GM19099 (cell line): ENCODE data around the gene SCNM1.

Experiments
- POLR2A ChIP-seq: IDR thresholded peaks from 3 replicates; pipeline ENCODE4 v1.6.1; 2011; ENCODE audit warnings: low read depth; ENCODE audit not compliant: insufficient read length; ENCODE audit errors: extremely low read depth

Gene SCNM1

GRCh38 chr1:151198254-151199127, 32.5 kb downstream of the SCNM1 start, which contains the start of gene PIP5K1A:
Gene PIP5K1A, plus strand, starts transcription at chr1:151198552. Its CDS starts 445 bp downstream, at chr1:151198997.
- peak; percentile 80 for TF ChIP-seq POLR2A

- TF ChIP-seq POLR2A: no peak
Measured at GRCh38 chr1:151199873-151200581, 34.1 kb downstream of the SCNM1 start.

DNA sequence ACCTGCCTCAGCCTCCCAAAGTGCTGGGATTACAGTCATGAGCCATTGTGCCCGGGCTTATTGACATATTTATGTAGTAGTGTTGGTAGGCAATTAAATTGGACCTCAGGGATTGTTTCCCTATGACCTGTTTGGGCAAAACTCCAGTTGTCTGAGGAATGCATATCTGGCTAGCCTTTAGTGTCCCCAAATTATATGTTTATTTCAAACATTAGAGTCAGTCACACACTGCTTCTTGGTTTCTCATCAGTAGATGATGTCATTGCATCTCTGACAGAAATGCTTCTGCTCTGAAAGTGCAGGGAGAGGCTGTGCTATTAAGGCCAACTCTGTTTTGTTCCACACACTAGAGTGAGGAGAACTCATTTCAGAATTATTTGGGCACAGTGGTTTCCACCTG, 44.9 kb downstream of the SCNM1 start:
- no peak for TF ChIP-seq POLR2A

DNA sequence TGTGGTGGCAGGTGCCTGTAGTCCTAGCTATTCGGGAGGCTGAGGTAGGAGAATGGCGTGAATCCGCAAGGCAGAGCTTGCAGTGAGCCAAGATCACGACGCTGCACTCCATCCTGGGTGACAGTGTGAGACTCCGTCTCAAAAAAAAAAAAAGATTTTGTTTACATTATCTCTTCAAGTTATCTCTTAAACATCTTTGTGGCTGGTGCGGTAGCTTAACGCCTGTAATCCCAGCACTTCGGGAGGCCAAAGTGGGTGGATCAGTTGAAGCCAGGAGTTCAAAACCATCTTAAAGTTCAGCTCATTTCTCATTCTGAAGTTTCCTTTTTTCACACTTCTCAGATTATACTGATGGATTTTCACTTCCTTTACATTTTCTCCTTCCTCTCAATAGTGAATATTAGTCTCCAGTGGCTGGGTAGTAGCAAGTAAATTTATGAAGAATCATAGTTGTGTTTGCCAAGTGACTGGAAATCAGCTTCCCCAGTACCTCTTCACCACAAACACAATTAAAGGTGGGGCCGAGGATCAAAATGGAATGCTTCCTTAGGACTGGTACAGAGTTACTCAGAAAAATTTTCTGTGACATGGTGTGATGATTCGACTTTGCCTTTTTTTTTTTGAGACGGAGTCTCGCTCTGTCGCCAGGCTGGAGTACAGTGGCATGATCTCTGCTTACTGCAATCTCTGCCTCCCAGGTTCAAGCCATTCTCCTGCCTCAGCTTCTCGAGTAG, 46.2 kb downstream of the SCNM1 start:
- no peak for TF ChIP-seq POLR2A

- TF ChIP-seq POLR2A: no peak
Measured at GRCh38 chr1:151213560-151213959, 47.6 kb downstream of the SCNM1 start.
